Thymus (tissue), 11 donors: ENCODE measurements around the gene CDK2AP2. TPM values are rescaled to one million over a fixed set of nuclear protein-coding genes. Genes with fewer than 3 reads are reported as not detected.
"Not testable (repeated sequence)": the region's sequence is repeated elsewhere in the genome, so short reads cannot be mapped to it uniquely, and the experiment has no call there.

Source experiments
- DNase-seq, 9 donors: peaks; one replicate each; pipeline ENCODE4 v3.0.0-alpha.2; 2013; ENCODE audit warnings: low spot score in 9 of 9, low read depth in 6 of 9, missing footprints in 1 of 9
- H3K27ac ChIP-seq, 2 donors: one replicate each; pipeline ENCODE4 v1.5.1; 2013; ENCODE audit warnings: control low read depth in 1 of 2, low read depth in 1 of 2, low read length in 1 of 2, mild to moderate bottlenecking in 1 of 2, moderate library complexity in 1 of 2
- H3K27me3 ChIP-seq, 2 donors: one replicate each; pipeline ENCODE4 v1.5.1; 2013; ENCODE audit warnings: low read length in 1 of 2; ENCODE audit not compliant: control insufficient read depth in 2 of 2, insufficient read depth in 1 of 2
- H3K36me3 ChIP-seq, 2 donors: one replicate each; pipeline ENCODE4 v1.5.1; 2013; ENCODE audit warnings: low read length in 1 of 2, mild to moderate bottlenecking in 1 of 2, moderate library complexity in 1 of 2; ENCODE audit not compliant: control insufficient read depth in 2 of 2, insufficient read depth in 2 of 2
- H3K4me1 ChIP-seq, 2 donors: one replicate each; pipeline ENCODE4 v1.5.1; 2013; ENCODE audit warnings: low read length in 2 of 2; ENCODE audit not compliant: control insufficient read depth in 2 of 2, insufficient read depth in 2 of 2
- H3K4me3 ChIP-seq, 2 donors: one replicate each; pipeline ENCODE4 v1.5.1; 2013; ENCODE audit warnings: low read length in 2 of 2, control low read depth in 1 of 2, mild to moderate bottlenecking in 1 of 2
- H3K9me3 ChIP-seq, 2 donors: one replicate each; pipeline ENCODE4 v1.5.1; 2013; ENCODE audit warnings: low read length in 1 of 2, mild to moderate bottlenecking in 1 of 2; ENCODE audit not compliant: control insufficient read depth in 2 of 2, insufficient read depth in 1 of 2
- WGBS: extraction: QIAGEN DNeasy Blood & Tissue Kit; methylation state at CpG from one replicate; pipeline ENCODE4 v1.1.7; 2013; 5-methylcytosine and 5-hydroxymethylcytosine counted together
- polyA plus RNA-seq: library from polyadenylated mRNA; stranded (reverse); fragments of 200-250 nt; gene quantifications from one replicate; pipeline ENCODE4 v1.2.3, GENCODE V29; 2013
- total RNA-seq: library from RNA; stranded (reverse); fragments of 120-200 nt; gene quantifications from one replicate; pipeline ENCODE4 v1.2.4, GENCODE V29; 2013
- donor health status: healthy.

CDK2AP2 gene
- total and polyA plus RNA-seq, 2 donors = 31.4 to 51.2 TPM

- no peak for DNase-seq
- WGBS = 77% methylated on average over 5 of the region's 5 CpGs
- Histone ChIP-seq H3K27me3 (no peaks in the 10 kb centered on the region), H3K36me3 (peaks cover 6 to 7% of the 10 kb centered on the region in 2 donors), H3K27ac (peak overlapping the region in 1 of 2 donors; percentile 40), H3K4me1 (peaks cover 33 to 57% of the 10 kb centered on the region in 2 donors), H3K9me3 (peaks cover 0 to 7% of the 10 kb centered on the region in 2 donors), H3K4me3 (peak overlapping the region; percentile 66 to 95)
These were observed 39.9 kb downstream of the CDK2AP2 start for GRCh38 chr11:67468056-67468455.

GRCh38 chr11:67466962-67467771 lies 40.8 kb downstream of the CDK2AP2 start:
- 94% methylated on average over 11 of the region's 11 CpGs for WGBS
- peaks cover 0 to 7% of the 10 kb centered on the region in 2 donors for H3K9me3 ChIP-seq
- peak overlapping the region; percentile 36 to 52 for H3K27ac ChIP-seq
- no peak overlapping the region for H3K4me3 ChIP-seq
- H3K36me3 ChIP-seq = peaks cover 6 to 7% of the 10 kb centered on the region in 2 donors
- no peaks in the 10 kb centered on the region for H3K27me3 ChIP-seq
- DNase-seq = no peak
- peaks cover 33 to 57% of the 10 kb centered on the region in 2 donors for H3K4me1 ChIP-seq

GRCh38 chr11:67466367-67466766 lies 41.6 kb downstream of the CDK2AP2 start:
- Histone ChIP-seq H3K27ac (peak overlapping the region; percentile 36 to 52), H3K4me3 (no peak overlapping the region), H3K9me3 (peaks cover 0 to 7% of the 10 kb centered on the region in 2 donors), H3K4me1 (peaks cover 33 to 57% of the 10 kb centered on the region in 2 donors), H3K36me3 (peaks cover 6 to 7% of the 10 kb centered on the region in 2 donors), H3K27me3 (no peaks in the 10 kb centered on the region)
- 96% methylated on average over 5 of the region's 5 CpGs for WGBS
- DNase-seq = no peak

GRCh38 chr11:67465530-67465929 lies 42.4 kb downstream of the CDK2AP2 start:
- WGBS = 96% methylated on average over 2 of the region's 2 CpGs
- not testable (repeated sequence) for DNase-seq

GRCh38 chr11:67465189-67465510 lies 42.8 kb downstream of the CDK2AP2 start:
- peaks cover 33 to 57% of the 10 kb centered on the region in 2 donors for H3K4me1 ChIP-seq
- H3K9me3 ChIP-seq = peaks cover 0 to 7% of the 10 kb centered on the region in 2 donors
- no peaks in the 10 kb centered on the region for H3K27me3 ChIP-seq
- DNase-seq = no peak
- H3K36me3 ChIP-seq = peaks cover 6 to 7% of the 10 kb centered on the region in 2 donors
- peak overlapping the region; percentile 95 to 99 for H3K27ac ChIP-seq
- 90% methylated on average over 3 of the region's 3 CpGs for WGBS
- H3K4me3 ChIP-seq = peak overlapping the region; percentile 90 to 95

More at GRCh38 chr11:67465530-67465929, 42.4 kb downstream of the CDK2AP2 start:
- peak overlapping the region; percentile 95 to 99 for H3K27ac ChIP-seq
- not testable (repeated sequence) for H3K36me3 ChIP-seq, H3K27me3 ChIP-seq, H3K9me3 ChIP-seq
- H3K4me1 ChIP-seq = peaks cover 33 to 57% of the 10 kb centered on the region in 2 donors
- H3K4me3 ChIP-seq = peak overlapping the region; percentile 90 to 95

- H3K27me3 ChIP-seq = no peaks in the 10 kb centered on the region
- WGBS = 12% methylated on average over 56 of the region's 56 CpGs
- peak in 8 of 9 donors; percentile 74 to 93 (median 84) for DNase-seq
- H3K27ac ChIP-seq = peak overlapping the region; percentile 95 to 99
- H3K9me3 ChIP-seq = peaks cover 0 to 7% of the 10 kb centered on the region in 2 donors
- peaks cover 33 to 53% of the 10 kb centered on the region in 2 donors for H3K4me1 ChIP-seq
- peaks cover 6 to 7% of the 10 kb centered on the region in 2 donors for H3K36me3 ChIP-seq
- H3K4me3 ChIP-seq = peak overlapping the region; percentile 90 to 95
These were observed 43.4 kb downstream of the CDK2AP2 start for GRCh38 chr11:67464411-67465188.

GRCh38 chr11:67463680-67464410 lies 44.1 kb downstream of the CDK2AP2 start:
- H3K4me1 ChIP-seq = peaks cover 33 to 50% of the 10 kb centered on the region in 2 donors
- H3K27me3 ChIP-seq = no peaks in the 10 kb centered on the region
- no peak for DNase-seq
- peak overlapping the region; percentile 71 to 89 for H3K27ac ChIP-seq
- 93% methylated on average over 20 of the region's 20 CpGs for WGBS
- peak overlapping the region; percentile 90 to 95 for H3K4me3 ChIP-seq
- peaks cover 6 to 7% of the 10 kb centered on the region in 2 donors for H3K36me3 ChIP-seq
- H3K9me3 ChIP-seq = peaks cover 0 to 7% of the 10 kb centered on the region in 2 donors

- WGBS = 96% methylated on average over 10 of the region's 10 CpGs
- H3K27me3 ChIP-seq = no peaks in the 10 kb centered on the region
- peaks cover 28 to 45% of the 10 kb centered on the region in 2 donors for H3K4me1 ChIP-seq
- H3K9me3 ChIP-seq = peaks cover 0 to 7% of the 10 kb centered on the region in 2 donors
- DNase-seq = no peak
- peaks cover 6 to 7% of the 10 kb centered on the region in 2 donors for H3K36me3 ChIP-seq
- no peak overlapping the region for H3K27ac ChIP-seq
- no peak overlapping the region for H3K4me3 ChIP-seq
These were observed 44.8 kb downstream of the CDK2AP2 start for GRCh38 chr11:67463186-67463585.
